Bone marrow (tissue), 2 donors: Measurements from ENCODE around the gene ZNF212.

Experiments
- DNase-seq, 2 donors: peaks; one replicate each; lab custom pipeline; 2025; lab: John Stamatoyannopoulos, UW

The ZNF212 gene

GRCh38 chr7:149239345-149240143 lies at the start of gene ZNF212:
TSS of gene ZNF212 (plus strand) at chr7:149239651. CDS start at chr7:149239779, 128 bp downstream.
- DNase-seq: peak; percentile 67 to 89

- DNase-seq: no peak
Observed at GRCh38 chr7:149191851-149192250, 47.6 kb upstream of the ZNF212 start.

GRCh38 chr7:149194799-149195179 lies 44.7 kb upstream of the ZNF212 start:
- DNase-seq: no peak

- peak; percentile 46 to 64 for DNase-seq
Observed at GRCh38 chr7:149195180-149196150, 44.0 kb upstream of the ZNF212 start, which contains the start of gene ZNF282. TSS of gene ZNF282 (plus strand) at chr7:149195546. CDS start at chr7:149195590, 44 bp downstream.

GRCh38 chr7:149196151-149196704 lies 43.2 kb upstream of the ZNF212 start:
- no peak for DNase-seq

- DNase-seq: no peak
Observed at GRCh38 chr7:149196705-149197171, 42.7 kb upstream of the ZNF212 start.

- no peak for DNase-seq
Observed at GRCh38 chr7:149197675-149198074, 41.8 kb upstream of the ZNF212 start.

- DNase-seq: no peak
Observed at GRCh38 chr7:149198161-149198816, 41.2 kb upstream of the ZNF212 start.

- DNase-seq: no peak
Observed at GRCh38 chr7:149199234-149199995, 40.0 kb upstream of the ZNF212 start.

- DNase-seq: no peak
Observed at GRCh38 chr7:149202831-149203231, 36.6 kb upstream of the ZNF212 start.

- DNase-seq: no peak
Observed at GRCh38 chr7:149205690-149206381, 33.6 kb upstream of the ZNF212 start.

GRCh38 chr7:149207324-149208035 lies 32.0 kb upstream of the ZNF212 start:
- DNase-seq: no peak

- DNase-seq: no peak
Observed at GRCh38 chr7:149209518-149210269, 29.8 kb upstream of the ZNF212 start.

GRCh38 chr7:149210551-149210950 lies 28.9 kb upstream of the ZNF212 start:
- no peak for DNase-seq

GRCh38 chr7:149214020-149214720 lies 25.3 kb upstream of the ZNF212 start:
- DNase-seq: no peak

GRCh38 chr7:149216402-149216801 lies 23.0 kb upstream of the ZNF212 start:
- no peak for DNase-seq

- DNase-seq: no peak
Observed at GRCh38 chr7:149217570-149217969, 21.9 kb upstream of the ZNF212 start.
